Coronary artery (tissue), 2 donors: ENCODE results near the gene PRDM10.
"Not testable (repeated sequence)": the region's sequence is repeated elsewhere in the genome, so short reads cannot be mapped to it uniquely, and the experiment has no call there.

Experiments
- DNase-seq: peaks from one replicate; pipeline ENCODE4 v3.0.0-alpha.2; 2017; ENCODE audit warnings: low spot score
- H3K27ac ChIP-seq, 2 donors: fragments of 200-600 bp; sonication (generic); one replicate each; pipeline ENCODE4 v1.5.1; 2016 to 2019
- H3K4me3 ChIP-seq: fragments of 200-600 bp; sonication (generic); 2 replicates; pipeline ENCODE4 v1.5.1; 2016; ENCODE audit warnings: mild to moderate bottlenecking, moderate library complexity
- CTCF ChIP-seq: fragments of 200-600 bp; sonication (generic); IDR thresholded peaks from one replicate; pipeline ENCODE4 v1.5.1; 2019; ENCODE audit warnings: antibody characterized with exemption

PRDM10 gene

GRCh38 chr11:129972611-129973010, 30.0 kb downstream of the PRDM10 start:
- Histone ChIP-seq H3K27ac (no peak overlapping the region), H3K4me3 (no peak overlapping the region)
- no peak for DNase-seq
- TF ChIP-seq CTCF: no peak

GRCh38 chr11:129971856-129972255, 30.8 kb downstream of the PRDM10 start:
- DNase-seq, H3K4me3 ChIP-seq, H3K27ac ChIP-seq: not testable (repeated sequence)

- no peak overlapping the region for H3K27ac ChIP-seq
- no peak overlapping the region for H3K4me3 ChIP-seq
- no peak for DNase-seq
- TF ChIP-seq CTCF: no peak
These were observed 32.7 kb downstream of the PRDM10 start for GRCh38 chr11:129969920-129970319.

- H3K27ac ChIP-seq: no peak overlapping the region
- no peak for TF ChIP-seq CTCF
- DNase-seq: no peak
- H3K4me3 ChIP-seq: no peak overlapping the region
These were observed 33.8 kb downstream of the PRDM10 start for GRCh38 chr11:129968591-129969419.

GRCh38 chr11:129967996-129968395, 34.6 kb downstream of the PRDM10 start:
- Histone ChIP-seq H3K4me3 (no peak overlapping the region), H3K27ac (no peak overlapping the region)
- DNase-seq: no peak
- no peak for TF ChIP-seq CTCF

GRCh38 chr11:129965248-129965647, 37.4 kb downstream of the PRDM10 start:
- H3K27ac ChIP-seq: no peak overlapping the region
- H3K4me3 ChIP-seq: no peak overlapping the region
- no peak for TF ChIP-seq CTCF
- no peak for DNase-seq

- H3K27ac ChIP-seq: no peak overlapping the region
- DNase-seq: no peak
- no peak overlapping the region for H3K4me3 ChIP-seq
- TF ChIP-seq CTCF: no peak
These were observed 42.1 kb downstream of the PRDM10 start for GRCh38 chr11:129960216-129961214.
